Gastroesophageal sphincter (tissue), 4 donors: ENCODE results near the gene GIGYF1. TPM values are rescaled to one million over a fixed set of nuclear protein-coding genes. Genes with fewer than 3 reads are reported as not detected.

Experiments
- ATAC-seq: fragments of 150-250 bp; one replicate; pipeline ENCODE4 v1.9.1; 2016; ENCODE audit warnings: mild to moderate bottlenecking, moderate library complexity
- H3K27ac ChIP-seq, 4 donors: fragments of 200-600 bp; sonication (generic) in 3 of 4; 1 replicate in 3 of 4; 2 replicates in 1 of 4; pipeline ENCODE4 v1.5.1; 2016 to 2019
- H3K27me3 ChIP-seq: fragments of 200-600 bp; sonication (generic); one replicate; pipeline ENCODE4 v1.5.1; 2019
- H3K36me3 ChIP-seq, 2 donors: fragments of 200-600 bp; sonication (generic); one replicate each; pipeline ENCODE4 v1.5.1; 2019; ENCODE audit warnings: control low read depth in 1 of 2
- H3K4me1 ChIP-seq, 3 donors: fragments of 200-600 bp; sonication (generic); 1 replicate in 2 of 3; 2 replicates in 1 of 3; pipeline ENCODE4 v1.5.1; 2016 to 2019; ENCODE audit warnings: control low read depth in 2 of 3
- H3K4me3 ChIP-seq, 2 donors: fragments of 200-600 bp; sonication (generic); one replicate each; pipeline ENCODE4 v1.5.1; 2019; ENCODE audit warnings: mild to moderate bottlenecking in 1 of 2, moderate library complexity in 1 of 2
- H3K9me3 ChIP-seq, 3 donors: fragments of 200-600 bp; sonication (generic); one replicate each; pipeline ENCODE4 v1.5.1; 2017 to 2019; ENCODE audit warnings: control low read depth in 2 of 3
- CTCF ChIP-seq, 4 experiments: fragments of 200-600 bp in 2 of 4; fragments of 450-650 bp in 2 of 4; sonication (generic) in 1 of 4; IDR thresholded peaks; one replicate each; pipeline ENCODE4 v1.5.1; 2017 to 2019; ENCODE audit warnings: antibody characterized with exemption in 4 of 4, mild to moderate bottlenecking in 2 of 4, moderate library complexity in 2 of 4
- EP300 ChIP-seq: sonication (generic); formaldehyde crosslinking; IDR thresholded peaks from one replicate; pipeline ENCODE4 v1.6.1; 2017; ENCODE audit warnings: antibody characterized with exemption, mild to moderate bottlenecking
- POLR2A ChIP-seq, 2 donors: fragments of 450-650 bp; IDR thresholded peaks; one replicate each; pipeline ENCODE4 v1.6.1; 2017; ENCODE audit warnings: antibody characterized with exemption in 2 of 2, mild to moderate bottlenecking in 2 of 2, moderate library complexity in 1 of 2
- POLR2AphosphoS5 ChIP-seq: sonication (generic); formaldehyde crosslinking; IDR thresholded peaks from one replicate; pipeline ENCODE4 v1.6.1; 2017; ENCODE audit warnings: antibody characterized with exemption
- WGBS, 2 donors: methylation state at CpG; one replicate each; pipeline ENCODE4 v1.1.5; 2018; ENCODE audit warnings: low coverage in 1 of 2; 5-methylcytosine and 5-hydroxymethylcytosine counted together
- total RNA-seq, 4 donors: library from RNA; depleted of rRNA; stranded (reverse); fragments of >200 nt; gene quantifications; one replicate each; pipeline ENCODE4 v1.1.0, GENCODE V29; 2016

GIGYF1 gene
- total RNA-seq, 4 donors from 2014 or later, result 20.4 to 43.3 (median 31.0) TPM

DNA sequence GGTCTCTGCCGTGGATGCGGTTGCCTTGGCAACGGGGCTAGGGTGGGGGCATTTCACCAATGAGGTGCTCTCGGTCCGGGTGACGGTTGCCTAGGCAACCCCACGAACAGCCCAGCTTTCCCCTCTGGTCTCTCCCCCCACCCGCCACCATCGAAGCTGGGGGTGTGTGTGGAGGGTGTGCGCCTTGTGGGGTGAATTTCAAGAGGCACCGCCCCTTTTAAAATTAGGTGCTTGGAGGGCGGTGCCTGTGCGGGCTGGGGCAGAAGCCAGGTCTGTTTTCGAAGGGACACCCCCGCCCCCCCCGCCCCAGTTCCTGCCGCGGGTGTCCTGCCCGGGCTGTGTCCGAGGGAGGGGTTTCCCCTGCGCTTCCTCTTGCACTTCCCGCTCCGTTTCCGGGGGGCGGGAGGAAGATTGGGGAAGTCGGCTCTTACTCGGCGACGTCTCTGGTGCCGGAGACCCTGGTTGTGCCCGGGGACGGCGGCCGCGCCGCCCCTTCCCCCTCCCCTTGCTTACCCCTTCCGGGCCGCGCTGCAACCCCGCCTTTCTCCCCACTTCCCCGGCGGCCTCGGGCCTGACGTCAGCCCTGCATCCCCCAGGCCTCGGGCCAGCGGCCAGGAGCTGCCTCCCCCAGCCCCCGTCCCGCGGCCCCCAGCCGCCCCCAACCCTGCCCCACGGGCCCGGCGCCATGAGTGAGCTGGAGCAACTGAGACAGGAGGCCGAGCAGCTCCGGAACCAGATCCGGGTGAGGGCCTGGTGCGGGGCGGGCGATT, 18.3 kb downstream of the GIGYF1 start:
- H3K36me3 ChIP-seq, result peaks cover 0 to 42% of the 10 kb centered on the region in 2 donors
- TF ChIP-seq CTCF (IDR thresholded peaks at IDR 0.05) (no peak), POLR2AphosphoS5 (no peak), POLR2A (IDR thresholded peaks at IDR 0.05) (peak in 1 of 2 donors; percentile 14), EP300 (no peak)
- H3K9me3 ChIP-seq, result no peaks in the 10 kb centered on the region
- peak overlapping the region; percentile 73 to 97 for H3K4me3 ChIP-seq
- H3K4me1 ChIP-seq, result peaks cover 0 to 59% (median 24%) of the 10 kb centered on the region in 3 donors
- H3K27me3 ChIP-seq, result no peaks in the 10 kb centered on the region
- peak; percentile 19 for ATAC-seq
- 0% methylated on average over 6 of the region's 59 CpGs; no CpG with 5 or more reads in 1 of the 2 donors for WGBS, 2 donors
- peak overlapping the region; percentile 86 to 99 (median 98) for H3K27ac ChIP-seq

GRCh38 chr7:100675105-100675451, 19.0 kb downstream of the GIGYF1 start:
- WGBS, 2 donors, result no CpG with 5 or more reads among the region's 46 CpGs
- H3K27me3 ChIP-seq, result no peaks in the 10 kb centered on the region
- H3K9me3 ChIP-seq, result no peaks in the 10 kb centered on the region
- no peak for ATAC-seq
- H3K4me1 ChIP-seq, result peaks cover 0 to 52% (median 20%) of the 10 kb centered on the region in 3 donors
- H3K27ac ChIP-seq, result peak overlapping the region; percentile 86 to 99 (median 98)
- peaks cover 0 to 36% of the 10 kb centered on the region in 2 donors for H3K36me3 ChIP-seq
- H3K4me3 ChIP-seq, result peak overlapping the region; percentile 73 to 97
- no peak for TF ChIP-seq POLR2A (IDR thresholded peaks at IDR 0.05)
- TF ChIP-seq CTCF (IDR thresholded peaks at IDR 0.05), result no peak
- no peak for TF ChIP-seq POLR2AphosphoS5

- Histone ChIP-seq H3K36me3 (peaks cover 0 to 33% of the 10 kb centered on the region in 2 donors), H3K27me3 (no peaks in the 10 kb centered on the region), H3K27ac (peak overlapping the region; percentile 86 to 99 (median 98)), H3K9me3 (no peaks in the 10 kb centered on the region), H3K4me3 (peak overlapping the region; percentile 73 to 97), H3K4me1 (peaks cover 0 to 46% (median 17%) of the 10 kb centered on the region in 3 donors)
- TF ChIP-seq POLR2A (IDR thresholded peaks at IDR 0.05), result no peak
- no peak for TF ChIP-seq CTCF (IDR thresholded peaks at IDR 0.05)
- no peak for TF ChIP-seq EP300
- TF ChIP-seq POLR2AphosphoS5, result no peak
- no peak for ATAC-seq
- WGBS, 2 donors, result no CpG with 5 or more reads among the region's 43 CpGs
Measured at GRCh38 chr7:100674411-100675104, 19.5 kb downstream of the GIGYF1 start.

- ATAC-seq, result peak; percentile 3
- peaks cover 0 to 27% of the 10 kb centered on the region in 2 donors for H3K36me3 ChIP-seq
- H3K4me1 ChIP-seq, result peaks cover 0 to 41% (median 11%) of the 10 kb centered on the region in 3 donors
- 2% methylated on average over 11 of the region's 34 CpGs; no CpG with 5 or more reads in 1 of the 2 donors for WGBS, 2 donors
- H3K4me3 ChIP-seq, result peak overlapping the region; percentile 73 to 97
- no peaks in the 10 kb centered on the region for H3K9me3 ChIP-seq
- H3K27ac ChIP-seq, result peak overlapping the region; percentile 86 to 99 (median 98)
- H3K27me3 ChIP-seq, result no peaks in the 10 kb centered on the region
- TF ChIP-seq EP300 (no peak), POLR2AphosphoS5 (no peak), CTCF (IDR thresholded peaks at IDR 0.05) (no peak), POLR2A (IDR thresholded peaks at IDR 0.05) (no peak)
Measured at GRCh38 chr7:100673942-100674410, 20.1 kb downstream of the GIGYF1 start.
